Measurements from ENCODE around the gene SEMA5B.

SEMA5B gene

GRCh38 chr3:122989856-122990575, 37.5 kb downstream of the SEMA5B start:
- Histone ChIP-seq H3K4me1 (ENCODE audit: insufficient read depth, low read length) (no peaks in the 10 kb centered on the region), H3K27ac (ENCODE audit: low read depth, low read length) (no peak overlapping the region), H3K27me3 (ENCODE audit: control insufficient read depth in 1 of 2, insufficient read depth in 2 of 2, low read length in 2 of 2) (peaks cover 0 to 5% of the 10 kb centered on the region in 2 donors)

GRCh38 chr3:122988508-122988907, 39.1 kb downstream of the SEMA5B start:
- H3K9ac ChIP-seq (ENCODE audit: low read length) = no peak overlapping the region
- no peaks in the 10 kb centered on the region for H3K4me1 ChIP-seq (ENCODE audit: insufficient read depth, low read length)

More at GRCh38 chr3:122989856-122990575, 37.5 kb downstream of the SEMA5B start:
- Histone ChIP-seq H3K9me3 (ENCODE audit: low read length) (no peaks in the 10 kb centered on the region), H3K36me3 (ENCODE audit: insufficient read depth, low read length) (no peaks in the 10 kb centered on the region), H3K9ac (ENCODE audit: low read length) (no peak overlapping the region), H3K4me3 (ENCODE audit: low read depth in 1 of 2, low read length in 2 of 2) (no peak overlapping the region)

GRCh38 chr3:122987736-122988319, 39.7 kb downstream of the SEMA5B start:
- Histone ChIP-seq H3K27me3 (ENCODE audit: control insufficient read depth in 1 of 2, insufficient read depth in 2 of 2, low read length in 2 of 2) (peaks cover 0 to 5% of the 10 kb centered on the region in 2 donors), H3K27ac (ENCODE audit: low read depth, low read length) (no peak overlapping the region), H3K4me1 (ENCODE audit: insufficient read depth, low read length) (no peaks in the 10 kb centered on the region), H3K9ac (ENCODE audit: low read length) (no peak overlapping the region), H3K9me3 (ENCODE audit: low read length) (no peaks in the 10 kb centered on the region), H3K4me3 (ENCODE audit: low read depth in 1 of 2, low read length in 2 of 2) (no peak overlapping the region), H3K36me3 (ENCODE audit: insufficient read depth, low read length) (no peaks in the 10 kb centered on the region)

More at GRCh38 chr3:122988508-122988907, 39.1 kb downstream of the SEMA5B start:
- Histone ChIP-seq H3K27me3 (ENCODE audit: control insufficient read depth in 1 of 2, insufficient read depth in 2 of 2, low read length in 2 of 2) (peaks cover 0 to 5% of the 10 kb centered on the region in 2 donors), H3K27ac (ENCODE audit: low read depth, low read length) (no peak overlapping the region), H3K36me3 (ENCODE audit: insufficient read depth, low read length) (no peaks in the 10 kb centered on the region), H3K4me3 (ENCODE audit: low read depth in 1 of 2, low read length in 2 of 2) (no peak overlapping the region), H3K9me3 (ENCODE audit: low read length) (no peaks in the 10 kb centered on the region)

DNA sequence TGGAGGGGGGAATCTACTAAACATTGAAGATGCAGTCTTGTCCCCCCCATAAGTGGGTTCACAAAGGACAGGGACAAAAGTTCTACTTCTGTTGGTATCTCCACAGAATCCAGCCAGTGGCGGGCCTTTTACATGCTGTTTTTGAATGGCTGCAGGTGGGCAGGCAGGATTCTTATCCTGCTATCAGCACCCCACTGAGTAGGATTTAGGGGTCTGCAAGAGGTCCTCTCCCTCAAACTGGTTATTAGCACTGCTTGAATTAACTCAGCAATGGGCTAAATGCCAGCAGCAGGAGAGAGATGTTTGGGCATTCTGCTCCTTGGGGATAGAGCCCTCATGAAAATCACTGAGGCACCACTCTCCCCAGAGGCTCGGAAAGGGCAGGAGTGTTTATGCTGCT, 40.3 kb downstream of the SEMA5B start:
- Histone ChIP-seq H3K9me3 (ENCODE audit: low read length) (no peaks in the 10 kb centered on the region), H3K4me1 (ENCODE audit: insufficient read depth, low read length) (no peaks in the 10 kb centered on the region), H3K36me3 (ENCODE audit: insufficient read depth, low read length) (no peaks in the 10 kb centered on the region), H3K27ac (ENCODE audit: low read depth, low read length) (no peak overlapping the region), H3K9ac (ENCODE audit: low read length) (no peak overlapping the region), H3K4me3 (ENCODE audit: low read depth in 1 of 2, low read length in 2 of 2) (no peak overlapping the region), H3K27me3 (ENCODE audit: control insufficient read depth in 1 of 2, insufficient read depth in 2 of 2, low read length in 2 of 2) (peaks cover 0 to 5% of the 10 kb centered on the region in 2 donors)

GRCh38 chr3:122986693-122987179, 40.8 kb downstream of the SEMA5B start:
- Histone ChIP-seq H3K4me3 (ENCODE audit: low read depth in 1 of 2, low read length in 2 of 2) (no peak overlapping the region), H3K27me3 (ENCODE audit: control insufficient read depth in 1 of 2, insufficient read depth in 2 of 2, low read length in 2 of 2) (peaks cover 0 to 5% of the 10 kb centered on the region in 2 donors), H3K9me3 (ENCODE audit: low read length) (no peaks in the 10 kb centered on the region), H3K36me3 (ENCODE audit: insufficient read depth, low read length) (no peaks in the 10 kb centered on the region), H3K27ac (ENCODE audit: low read depth, low read length) (no peak overlapping the region), H3K9ac (ENCODE audit: low read length) (no peak overlapping the region), H3K4me1 (ENCODE audit: insufficient read depth, low read length) (no peaks in the 10 kb centered on the region)

GRCh38 chr3:122985539-122985938, 42.0 kb downstream of the SEMA5B start:
- Histone ChIP-seq H3K36me3 (ENCODE audit: insufficient read depth, low read length) (no peaks in the 10 kb centered on the region), H3K9ac (ENCODE audit: low read length) (no peak overlapping the region), H3K4me3 (ENCODE audit: low read depth in 1 of 2, low read length in 2 of 2) (no peak overlapping the region), H3K27ac (ENCODE audit: low read depth, low read length) (no peak overlapping the region), H3K9me3 (ENCODE audit: low read length) (no peaks in the 10 kb centered on the region), H3K27me3 (ENCODE audit: control insufficient read depth in 1 of 2, insufficient read depth in 2 of 2, low read length in 2 of 2) (peaks cover 0 to 5% of the 10 kb centered on the region in 2 donors), H3K4me1 (ENCODE audit: insufficient read depth, low read length) (no peaks in the 10 kb centered on the region)

GRCh38 chr3:122984650-122985049, 42.9 kb downstream of the SEMA5B start:
- Histone ChIP-seq H3K27me3 (ENCODE audit: control insufficient read depth in 1 of 2, insufficient read depth in 2 of 2, low read length in 2 of 2) (no peaks in the 10 kb centered on the region), H3K9ac (ENCODE audit: low read length) (no peak overlapping the region), H3K27ac (ENCODE audit: low read depth, low read length) (no peak overlapping the region), H3K4me1 (ENCODE audit: insufficient read depth, low read length) (no peaks in the 10 kb centered on the region), H3K36me3 (ENCODE audit: insufficient read depth, low read length) (no peaks in the 10 kb centered on the region), H3K9me3 (ENCODE audit: low read length) (no peaks in the 10 kb centered on the region), H3K4me3 (ENCODE audit: low read depth in 1 of 2, low read length in 2 of 2) (no peak overlapping the region)

DNA sequence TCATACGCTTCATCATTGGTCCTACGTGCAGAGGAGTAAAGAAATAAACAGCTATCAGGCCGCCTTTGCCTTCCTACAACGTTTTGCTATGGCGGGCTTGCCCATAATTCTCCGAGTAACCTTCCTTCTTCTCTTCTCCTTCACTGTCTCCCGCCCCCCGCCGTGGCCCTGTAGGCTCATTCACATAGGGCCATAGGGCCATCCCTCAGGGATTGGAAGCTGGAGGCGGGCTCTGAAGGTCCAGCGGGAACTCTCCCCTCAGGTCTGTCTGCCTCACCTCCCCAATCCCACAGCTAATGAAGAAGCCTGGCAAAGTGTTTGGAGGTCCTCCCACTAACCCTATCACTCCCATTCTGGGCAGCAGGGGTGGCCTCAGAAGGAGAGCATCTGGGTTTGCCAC, 43.6 kb downstream of the SEMA5B start:
- Histone ChIP-seq H3K27me3 (ENCODE audit: control insufficient read depth in 1 of 2, insufficient read depth in 2 of 2, low read length in 2 of 2) (no peaks in the 10 kb centered on the region), H3K4me1 (ENCODE audit: insufficient read depth, low read length) (no peaks in the 10 kb centered on the region), H3K9ac (ENCODE audit: low read length) (no peak overlapping the region), H3K4me3 (ENCODE audit: low read depth in 1 of 2, low read length in 2 of 2) (no peak overlapping the region), H3K9me3 (ENCODE audit: low read length) (no peaks in the 10 kb centered on the region), H3K27ac (ENCODE audit: low read depth, low read length) (no peak overlapping the region), H3K36me3 (ENCODE audit: insufficient read depth, low read length) (no peaks in the 10 kb centered on the region)

DNA sequence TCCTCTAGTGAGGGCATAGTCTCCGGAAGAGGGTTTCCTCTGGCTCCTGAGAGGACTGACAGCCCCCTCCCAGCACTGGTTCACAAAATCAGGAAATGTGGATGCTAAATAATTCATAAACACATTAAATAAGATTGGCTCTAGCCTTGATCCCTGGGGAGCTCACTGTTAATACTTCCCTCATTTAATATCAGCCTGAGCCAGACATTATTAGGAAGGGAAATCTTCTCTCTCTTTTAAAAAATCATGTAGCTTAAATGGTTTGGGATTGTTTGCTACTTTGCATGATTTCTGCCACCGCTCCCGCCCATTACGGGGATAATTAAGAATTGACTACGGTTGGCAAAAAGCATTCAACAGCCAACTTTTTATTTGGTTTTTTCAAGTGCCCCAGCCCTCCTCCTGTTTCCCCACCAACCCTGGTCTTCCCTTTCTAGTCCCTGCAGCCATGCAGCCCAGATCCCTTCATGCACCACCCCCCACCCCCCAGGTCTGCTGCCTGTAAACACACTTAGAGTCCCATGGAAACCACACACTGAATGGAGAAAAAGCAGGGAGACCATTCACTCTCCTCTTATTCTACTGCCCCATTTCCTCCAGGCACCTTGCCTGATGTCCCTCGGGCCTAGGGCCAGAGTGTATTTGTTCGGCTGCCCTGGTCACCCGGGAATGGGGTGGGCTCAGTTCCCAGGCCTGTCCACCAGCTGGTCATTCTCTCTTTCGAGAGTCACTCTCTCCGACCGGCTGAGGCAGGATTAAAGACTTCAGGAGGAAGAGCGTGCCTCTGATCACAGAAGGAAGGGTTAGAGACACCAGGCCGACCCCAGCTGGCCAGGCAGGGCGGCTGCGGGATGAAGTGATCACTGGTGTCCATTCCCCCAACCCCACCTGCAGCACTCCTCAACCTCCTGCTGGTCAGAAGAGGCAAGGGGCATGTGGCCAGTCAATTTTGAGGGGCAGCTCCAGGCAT, 45.1 kb downstream of the SEMA5B start:
- Histone ChIP-seq H3K9me3 (ENCODE audit: low read length) (no peaks in the 10 kb centered on the region), H3K4me3 (ENCODE audit: low read depth in 1 of 2, low read length in 2 of 2) (no peak overlapping the region), H3K9ac (ENCODE audit: low read length) (no peak overlapping the region), H3K27ac (ENCODE audit: low read depth, low read length) (no peak overlapping the region), H3K4me1 (ENCODE audit: insufficient read depth, low read length) (no peaks in the 10 kb centered on the region), H3K36me3 (ENCODE audit: insufficient read depth, low read length) (no peaks in the 10 kb centered on the region), H3K27me3 (ENCODE audit: control insufficient read depth in 1 of 2, insufficient read depth in 2 of 2, low read length in 2 of 2) (no peaks in the 10 kb centered on the region)

GRCh38 chr3:122979211-122979610, 48.4 kb downstream of the SEMA5B start:
- H3K27ac ChIP-seq (ENCODE audit: low read depth, low read length) = no peak overlapping the region

GRCh38 chr3:122978569-122978968, 49.0 kb downstream of the SEMA5B start:
- Histone ChIP-seq H3K9me3 (ENCODE audit: low read length) (no peaks in the 10 kb centered on the region), H3K36me3 (ENCODE audit: insufficient read depth, low read length) (no peaks in the 10 kb centered on the region), H3K27me3 (ENCODE audit: control insufficient read depth in 1 of 2, insufficient read depth in 2 of 2, low read length in 2 of 2) (no peaks in the 10 kb centered on the region), H3K4me1 (ENCODE audit: insufficient read depth, low read length) (peaks cover 20% of the 10 kb centered on the region), H3K9ac (ENCODE audit: low read length) (no peak overlapping the region), H3K27ac (ENCODE audit: low read depth, low read length) (no peak overlapping the region), H3K4me3 (ENCODE audit: low read depth in 1 of 2, low read length in 2 of 2) (no peak overlapping the region)

More at GRCh38 chr3:122979211-122979610, 48.4 kb downstream of the SEMA5B start:
- Histone ChIP-seq H3K4me3 (ENCODE audit: low read depth in 1 of 2, low read length in 2 of 2) (no peak overlapping the region), H3K9me3 (ENCODE audit: low read length) (no peaks in the 10 kb centered on the region), H3K27me3 (ENCODE audit: control insufficient read depth in 1 of 2, insufficient read depth in 2 of 2, low read length in 2 of 2) (no peaks in the 10 kb centered on the region), H3K36me3 (ENCODE audit: insufficient read depth, low read length) (no peaks in the 10 kb centered on the region), H3K9ac (ENCODE audit: low read length) (no peak overlapping the region), H3K4me1 (ENCODE audit: insufficient read depth, low read length) (peaks cover 18% of the 10 kb centered on the region)

Measured in muscle layer of colon (tissue), 2 donors.